HG02678 (cell line): ENCODE data around the gene NPY1R.

Experiments used
- ATAC-seq: cut with Tn5 transposase; IDR thresholded peaks from one replicate; pipeline ENCODE4 v1.9.1; 2021; ENCODE audit warnings: mild to moderate bottlenecking, moderate library complexity; ENCODE audit not compliant: unreplicated experiment

The NPY1R gene

GRCh38 chr4:163280703-163281519, 51.5 kb downstream of the NPY1R start:
- ATAC-seq, result no peak

- ATAC-seq, result no peak
These were observed 52.7 kb downstream of the NPY1R start for GRCh38 chr4:163279713-163280112.

GRCh38 chr4:163274861-163275260, 57.5 kb downstream of the NPY1R start:
- ATAC-seq, result no peak
